SU-DHL-6 (cell line): ENCODE results near the gene MYF5.

ENCODE experiments used
- CTCF ChIP-seq: fragments of 200-600 bp; sonication (generic); IDR thresholded peaks from one replicate; pipeline ENCODE4 v1.5.1; 2017; ENCODE audit warnings: antibody characterized with exemption, mild to moderate bottlenecking, low read length, moderate library complexity; ENCODE audit not compliant: insufficient read depth, poor library complexity, severe bottlenecking
- EZH2phosphoT487 ChIP-seq: fragments of 200-600 bp; sonication (generic), shearing (Covaris generic); conservative IDR thresholded peaks from 2 replicates; pipeline ENCODE4 v1.6.1; 2018; ENCODE audit warnings: mild to moderate bottlenecking, antibody characterized with exemption, low read length, moderate library complexity, mixed read lengths

- no peak for TF ChIP-seq CTCF
- TF ChIP-seq EZH2phosphoT487 = no peak
Measured at GRCh38 chr12:80701388-80701787, 15.3 kb upstream of the MYF5 start.
